M059J (cell line): ENCODE results near the gene MAP3K4. TPM values are rescaled to one million over a fixed set of nuclear protein-coding genes. Genes with fewer than 3 reads are reported as not detected.
"Not testable (repeated sequence)": the region's sequence is repeated elsewhere in the genome, so short reads cannot be mapped to it uniquely, and the experiment has no call there.

Experiments
- DNase-seq: peaks from one replicate; pipeline ENCODE4 v3.0.0-alpha.2; 2012; ENCODE audit warnings: low read depth
- total RNA-seq: library from RNA; depleted of rRNA; stranded (reverse); fragments of >200 nt; shearing (Covaris generic); gene quantifications from 2 replicates; pipeline ENCODE4 v1.2.3, GENCODE V29; 2014

The MAP3K4 gene
- total RNA-seq, 1 experiment from 2014 or later = 26.7 TPM

DNA sequence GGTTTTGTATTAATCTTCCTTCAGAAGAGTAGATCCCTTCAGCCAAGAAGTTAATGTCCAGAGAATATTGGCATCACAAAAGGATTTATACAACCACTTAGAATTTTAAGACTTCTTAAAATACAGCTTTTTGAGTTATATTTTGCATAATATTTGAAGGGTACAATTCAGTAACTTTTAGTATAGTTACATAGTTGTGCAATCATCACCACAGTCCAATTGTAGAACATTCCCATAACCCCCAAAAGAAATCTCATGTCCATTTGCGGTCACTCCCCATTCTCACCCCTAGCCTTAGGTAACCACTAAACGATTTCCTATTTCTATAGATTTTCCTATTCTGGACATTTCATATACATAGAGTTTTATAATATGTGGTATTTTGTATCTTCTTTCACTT is 126.4 kb downstream of the MAP3K4 start:
- DNase-seq = no peak

GRCh38 chr6:161123319-161123718 is 131.8 kb downstream of the MAP3K4 start:
- not testable (repeated sequence) for DNase-seq

GRCh38 chr6:161125591-161125990 is 134.0 kb downstream of the MAP3K4 start:
- DNase-seq = no peak

GRCh38 chr6:161127071-161127740 is 135.6 kb downstream of the MAP3K4 start:
- DNase-seq = no peak

GRCh38 chr6:161128230-161128629 is 136.7 kb downstream of the MAP3K4 start:
- no peak for DNase-seq

GRCh38 chr6:161128680-161129196 is 137.2 kb downstream of the MAP3K4 start:
- peak; percentile 90 for DNase-seq

DNA sequence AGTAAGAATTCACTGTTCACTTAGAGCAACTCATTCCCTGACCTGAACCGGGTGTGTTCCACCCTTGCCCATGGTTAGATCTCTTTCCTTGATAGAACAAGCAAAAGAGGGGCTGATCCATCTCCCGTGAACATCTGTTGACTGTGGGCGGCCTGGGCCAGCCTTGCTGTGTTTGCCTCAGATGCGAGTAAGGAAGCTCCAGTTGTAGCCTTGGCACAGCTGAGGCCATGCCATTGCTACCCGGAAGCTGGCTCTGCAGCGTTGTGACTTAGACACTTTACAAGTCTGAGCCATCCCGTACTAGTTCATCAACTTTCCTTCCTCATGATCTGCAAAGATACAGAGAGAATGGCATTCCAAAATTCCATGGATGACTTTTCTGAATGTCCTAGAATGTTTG is 139.0 kb downstream of the MAP3K4 start:
- DNase-seq = no peak

- DNase-seq = no peak
Measured at GRCh38 chr6:161130967-161131766, 139.6 kb downstream of the MAP3K4 start.

DNA sequence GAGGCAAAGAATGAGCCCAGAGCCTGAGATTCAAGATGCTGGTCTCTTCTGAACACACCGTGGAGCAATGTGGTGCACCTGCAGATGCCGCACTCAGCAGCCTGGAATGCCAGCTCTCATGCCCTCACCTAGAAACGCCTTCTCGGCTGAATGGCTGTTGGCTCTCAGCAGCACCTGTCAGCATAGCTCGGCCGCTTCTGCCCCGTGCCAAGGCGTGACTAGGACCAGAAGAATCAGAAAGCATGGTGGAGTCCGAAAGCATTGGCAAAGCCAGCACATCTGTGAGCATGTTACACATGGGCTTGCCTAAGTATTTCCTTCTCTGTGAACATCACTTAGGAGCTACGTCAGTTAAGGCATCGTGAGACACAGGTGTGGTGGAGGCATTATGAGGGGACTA is 140.8 kb downstream of the MAP3K4 start:
- no peak for DNase-seq

DNA sequence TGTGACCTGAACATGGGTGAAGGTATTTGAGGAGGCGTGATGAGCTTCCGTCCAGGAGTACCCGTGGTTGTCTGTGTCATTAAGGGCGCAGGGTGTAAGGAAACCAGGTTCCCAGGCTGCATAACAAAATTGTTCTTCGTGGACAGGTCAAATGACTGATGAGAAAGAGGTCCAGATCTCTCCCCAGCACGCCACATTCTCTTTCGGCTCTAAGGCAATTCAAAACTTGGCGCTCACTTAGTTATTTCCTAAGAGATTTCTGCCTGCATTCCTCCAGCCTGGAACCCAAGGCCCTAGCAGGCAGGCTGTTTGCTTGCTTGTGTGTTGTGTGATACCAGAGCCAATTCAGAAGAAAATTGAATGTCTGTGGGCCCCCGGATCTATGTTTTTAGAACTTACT is 142.4 kb downstream of the MAP3K4 start:
- no peak for DNase-seq

- no peak for DNase-seq
Measured at GRCh38 chr6:161134550-161135298, 143.2 kb downstream of the MAP3K4 start.

DNA sequence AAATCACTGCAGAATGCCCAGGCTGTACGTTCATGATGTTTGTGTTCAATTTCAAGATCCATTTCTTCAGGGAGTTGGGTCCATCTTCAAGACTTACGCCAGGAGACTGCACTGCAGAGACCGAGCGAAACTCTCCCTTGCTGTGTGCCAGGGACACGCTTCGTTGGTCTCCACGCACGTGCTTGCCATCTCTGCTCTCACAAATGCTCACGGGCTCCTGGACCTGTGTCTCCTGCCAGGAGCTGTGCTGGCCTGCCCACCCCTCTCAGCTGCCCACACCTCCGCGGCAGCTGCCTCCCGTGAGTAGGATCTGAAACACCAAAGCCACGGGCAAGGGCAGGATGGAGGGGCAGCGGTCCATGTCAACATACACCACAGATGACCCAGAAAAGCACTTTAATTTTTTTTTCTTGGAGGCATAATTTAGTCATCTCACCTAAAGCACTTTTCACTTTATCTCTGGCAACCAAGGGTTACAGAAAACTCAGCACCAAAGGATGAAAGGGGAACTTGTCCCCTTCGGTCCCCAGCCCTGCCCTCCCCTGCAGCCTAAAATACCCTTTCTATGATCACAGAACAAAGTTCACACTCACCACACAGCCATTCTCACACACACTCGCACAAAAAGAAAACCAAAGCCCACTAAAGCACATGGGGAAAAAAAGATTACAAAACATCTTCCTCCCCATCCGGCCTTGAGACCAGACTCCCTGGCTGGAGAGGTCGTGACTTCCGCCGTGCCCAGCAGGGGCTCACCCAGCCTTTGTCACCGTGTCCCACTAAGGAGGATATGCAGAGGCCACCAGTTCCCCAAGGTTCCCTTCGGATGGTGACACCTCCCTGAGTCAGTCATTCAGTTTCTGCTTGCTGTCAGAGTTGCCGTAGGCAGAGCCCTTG is 144.4 kb downstream of the MAP3K4 start:
- DNase-seq = no peak

GRCh38 chr6:161136655-161137054 is 145.1 kb downstream of the MAP3K4 start:
- DNase-seq = no peak

DNA sequence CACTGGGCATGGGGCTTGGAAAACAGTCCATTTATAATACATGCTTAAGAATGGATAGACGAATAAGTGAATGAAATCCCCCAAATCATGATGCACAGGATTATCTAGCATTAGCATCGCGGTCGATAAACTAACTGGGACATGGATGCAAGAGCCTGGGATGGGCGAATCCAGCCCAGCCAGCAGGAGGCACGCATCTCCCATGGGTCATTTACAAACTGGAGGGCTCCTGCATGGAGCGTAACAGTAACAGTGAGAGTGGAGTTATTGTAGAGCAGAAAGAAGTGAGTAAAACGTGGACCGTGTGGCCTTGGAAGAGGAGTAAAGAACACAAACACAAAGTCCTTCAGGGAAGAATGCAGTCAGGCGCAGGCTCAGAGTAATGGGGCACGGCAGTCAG is 145.8 kb downstream of the MAP3K4 start:
- DNase-seq = no peak

DNA sequence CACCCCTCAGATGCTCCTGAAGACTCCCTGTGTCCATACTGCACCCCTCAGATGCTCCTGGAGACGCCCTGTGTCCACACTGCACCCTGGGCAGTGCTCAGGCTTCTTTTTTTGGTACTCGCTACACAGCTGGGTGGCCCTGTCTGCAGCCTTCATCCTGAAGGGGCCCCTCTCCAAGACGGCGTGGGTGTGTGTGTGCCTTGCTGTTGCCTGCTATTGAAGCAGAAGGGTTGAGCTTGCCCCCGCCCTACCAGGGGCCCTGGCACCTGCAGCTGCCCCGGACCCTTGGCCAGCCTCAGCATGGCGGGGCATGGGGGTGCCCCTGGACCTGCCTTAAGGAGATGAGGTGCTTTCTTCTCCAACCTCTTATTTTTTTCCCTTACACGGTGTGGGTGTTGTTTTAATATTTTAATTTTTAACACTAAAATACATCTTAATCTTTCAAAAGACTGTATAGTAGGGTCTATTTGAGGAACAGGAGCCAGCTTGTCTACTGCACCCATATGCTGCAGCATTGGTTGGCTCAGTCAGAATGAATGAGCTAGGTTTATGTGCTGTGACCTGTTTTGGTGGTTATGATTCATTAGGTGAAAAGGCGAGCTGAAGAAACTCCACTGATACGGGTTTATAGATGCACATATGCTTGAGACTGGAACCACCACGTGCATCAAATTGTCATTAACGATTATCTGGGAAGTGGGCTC is 146.4 kb downstream of the MAP3K4 start:
- DNase-seq = peak; percentile 54

DNA sequence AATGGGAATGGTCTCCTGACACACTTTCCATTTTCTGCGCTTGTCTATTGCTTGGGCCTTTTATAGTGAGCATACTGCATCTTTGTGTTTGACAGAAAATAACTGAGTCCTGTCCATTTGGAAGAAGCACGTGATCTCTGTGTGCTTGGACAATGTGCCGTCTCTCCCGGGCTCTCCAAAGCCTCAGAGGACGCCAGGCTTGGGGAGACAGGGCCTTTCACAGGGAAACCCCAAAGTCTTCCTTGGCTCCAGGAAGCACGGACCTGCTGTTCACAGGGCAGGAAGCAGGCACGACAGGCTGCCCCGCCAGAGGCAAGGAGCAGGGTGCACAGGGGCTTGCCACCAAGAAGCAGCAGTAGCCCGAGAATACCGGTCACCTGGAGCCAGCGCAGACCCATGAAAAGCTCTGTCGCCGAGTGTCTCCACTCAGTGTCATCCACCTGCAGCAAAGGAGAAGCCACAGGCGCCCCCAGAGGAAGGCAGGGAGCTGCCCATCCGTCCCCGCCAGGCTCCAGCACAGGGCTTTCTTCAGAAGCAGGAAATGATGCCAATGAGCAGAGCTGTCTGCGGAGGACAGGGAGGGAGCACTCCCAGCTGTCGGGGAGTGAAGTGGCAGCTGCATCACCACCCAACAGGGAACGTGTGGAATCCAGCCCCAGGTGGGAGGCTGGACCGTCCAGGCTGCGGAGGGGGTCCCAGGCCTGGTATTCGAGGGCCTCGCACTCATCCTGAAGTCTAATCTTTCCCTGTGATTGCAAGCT is 147.2 kb downstream of the MAP3K4 start:
- DNase-seq = no peak

DNA sequence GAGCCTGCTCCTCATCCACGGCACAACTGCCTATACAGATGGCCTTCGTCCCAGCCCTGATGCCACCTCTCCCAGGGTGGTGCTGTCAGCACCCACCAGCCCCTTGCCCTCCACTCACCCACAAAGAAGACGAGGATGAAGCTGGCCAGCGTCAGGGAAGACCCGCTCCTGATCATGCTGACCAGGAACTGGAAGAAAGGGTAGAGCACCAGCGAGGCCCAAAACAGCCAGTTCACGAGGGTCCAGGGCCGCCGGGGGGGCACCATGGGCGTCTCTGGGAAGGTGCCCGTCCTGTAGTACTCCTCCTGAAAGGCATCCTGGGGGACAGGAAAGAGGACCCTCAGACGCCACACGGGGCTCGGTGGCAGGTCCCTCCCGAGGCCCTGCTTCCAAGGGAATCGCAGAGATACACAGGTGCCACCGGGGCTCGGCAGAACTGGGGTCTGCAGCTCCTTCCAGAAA is 147.8 kb downstream of the MAP3K4 start:
- no peak for DNase-seq

GRCh38 chr6:161139766-161140553 is 148.4 kb downstream of the MAP3K4 start:
- no peak for DNase-seq

- DNase-seq = no peak
Measured at GRCh38 chr6:161140554-161140875, 148.9 kb downstream of the MAP3K4 start.
